Activated CD8-positive, alpha-beta T cell treated with anti-CD3 and anti-CD28 coated beads, Interleukin-2, amount 10 ng/mL, durations not matched to agents 7 days and 5 days (primary cell): ENCODE measurements around the gene TRAF3IP1. TPM values are rescaled to one million over a fixed set of nuclear protein-coding genes. Genes with fewer than 3 reads are reported as not detected.
"Not testable (repeated sequence)": the region's sequence is repeated elsewhere in the genome, so short reads cannot be mapped to it uniquely, and the experiment has no call there.

ENCODE experiments used
- ATAC-seq: fragments of 150-1000 bp; cut with Tn5 transposase; one replicate; pipeline ENCODE4 v1.10.0; 2021; ENCODE audit warnings: moderate library complexity
- CTCF ChIA-PET: fragments of 350-600 bp; sonication (Branson Sonifier 250); formaldehyde crosslinking; loops from one replicate; lab custom pipeline; 2021; ENCODE audit warnings: antibody characterized with exemption; lab: Charles Lee
- POLR2A ChIA-PET: fragments of 350-600 bp; sonication (Branson Sonifier 250); formaldehyde crosslinking; loops from one replicate; lab custom pipeline; 2021; ENCODE audit warnings: antibody characterized with exemption; lab: Charles Lee
- DNase-seq: peaks from one replicate; pipeline ENCODE4 v3.0.0-alpha.2; 2020
- H3K27ac Mint-ChIP-seq: one replicate; pipeline ENCODE4 v1.8.0; 2021; ENCODE audit warnings: mild to moderate bottlenecking, mixed read lengths
- H3K27me3 Mint-ChIP-seq: one replicate; pipeline ENCODE4 v1.8.0; 2021; ENCODE audit warnings: low read depth, mixed read lengths
- H3K36me3 Mint-ChIP-seq: one replicate; pipeline ENCODE4 v1.8.0; 2021; ENCODE audit warnings: low read depth, mixed read lengths
- H3K4me1 Mint-ChIP-seq: one replicate; pipeline ENCODE4 v1.8.0; 2021; ENCODE audit warnings: low read depth, mixed read lengths
- H3K4me3 Mint-ChIP-seq: one replicate; pipeline ENCODE4 v1.8.0; 2021; ENCODE audit warnings: mild to moderate bottlenecking, mixed read lengths
- H3K9me3 Mint-ChIP-seq: one replicate; pipeline ENCODE4 v1.8.0; 2022; ENCODE audit warnings: mixed read lengths; ENCODE audit not compliant: insufficient read depth
- total RNA-seq, 2 experiments: library from RNA; stranded (reverse); gene quantifications; one replicate each; pipeline ENCODE4 v1.2.3, GENCODE V29; 2021

TRAF3IP1 gene
- total RNA-seq, 2 experiments from 2014 or later, result 7.1 to 7.5 TPM

GRCh38 chr2:238299803-238300202, 20.5 kb upstream of the TRAF3IP1 start:
- Mint-ChIP-seq H3K27ac (no peak overlapping the region), H3K27me3 (peaks cover 19% of the 10 kb centered on the region), H3K9me3 (no peaks in the 10 kb centered on the region), H3K36me3 (no peaks in the 10 kb centered on the region), H3K4me1 (no peaks in the 10 kb centered on the region), H3K4me3 (no peak overlapping the region)
- DNase-seq (no peak), ATAC-seq (no peak)
- CTCF ChIA-PET, result interaction anchor here (1.1 to 1.6 kb wide), 2 partner anchors 11 to 37 kb away, joined by 3 to 4 read pairs; no protein-coding TSS in a partner anchor
- POLR2A ChIA-PET, result interaction anchor here (0.6 kb wide), 1 partner anchor 484 kb away, joined by 3 read pairs; no protein-coding TSS in a partner anchor

- ChIA-PET POLR2A (no interaction called here), CTCF (no interaction called here)
- Mint-ChIP-seq H3K27me3 (peaks cover 13% of the 10 kb centered on the region), H3K9me3 (no peaks in the 10 kb centered on the region), H3K36me3 (no peaks in the 10 kb centered on the region), H3K4me3 (no peak overlapping the region), H3K27ac (no peak overlapping the region), H3K4me1 (no peaks in the 10 kb centered on the region)
- ATAC-seq, result no peak
- no peak for DNase-seq
These were observed 18.2 kb upstream of the TRAF3IP1 start for GRCh38 chr2:238302087-238302486.

- no peaks in the 10 kb centered on the region for H3K36me3 Mint-ChIP-seq
- no peak overlapping the region for H3K27ac Mint-ChIP-seq
- DNase-seq, result no peak
- CTCF ChIA-PET, result no interaction called here
- ATAC-seq, result no peak
- no peaks in the 10 kb centered on the region for H3K4me1 Mint-ChIP-seq
- peaks cover 13% of the 10 kb centered on the region for H3K27me3 Mint-ChIP-seq
- H3K4me3 Mint-ChIP-seq, result no peak overlapping the region
- H3K9me3 Mint-ChIP-seq, result no peaks in the 10 kb centered on the region
- POLR2A ChIA-PET, result no interaction called here
These were observed 17.6 kb upstream of the TRAF3IP1 start for GRCh38 chr2:238302751-238303150.

- H3K4me1 Mint-ChIP-seq, result no peaks in the 10 kb centered on the region
- peaks cover 10% of the 10 kb centered on the region for H3K27me3 Mint-ChIP-seq
- H3K9me3 Mint-ChIP-seq, result no peaks in the 10 kb centered on the region
These were observed 16.2 kb upstream of the TRAF3IP1 start for GRCh38 chr2:238304116-238304515.

GRCh38 chr2:238305092-238305862, 15.0 kb upstream of the TRAF3IP1 start:
- Mint-ChIP-seq H3K36me3 (no peaks in the 10 kb centered on the region), H3K4me1 (no peaks in the 10 kb centered on the region), H3K27ac (no peak overlapping the region), H3K4me3 (no peak overlapping the region), H3K27me3 (peaks cover 10% of the 10 kb centered on the region), H3K9me3 (no peaks in the 10 kb centered on the region)
- no peak for ATAC-seq
- POLR2A ChIA-PET, result no interaction called here
- CTCF ChIA-PET, result interaction anchor here (0.7 to 1.8 kb wide), 2 partner anchors 42 to 103 kb away, joined by 3 to 5 read pairs; no protein-coding TSS in a partner anchor
- DNase-seq, result no peak

More at GRCh38 chr2:238304116-238304515, 16.2 kb upstream of the TRAF3IP1 start:
- ATAC-seq, result no peak
- DNase-seq, result no peak
- ChIA-PET CTCF (interaction anchor here (1.8 kb wide), 1 partner anchor 41 kb away, joined by 5 read pairs; no protein-coding TSS in a partner anchor), POLR2A (no interaction called here)
- H3K36me3 Mint-ChIP-seq, result no peaks in the 10 kb centered on the region
- no peak overlapping the region for H3K4me3 Mint-ChIP-seq
- no peak overlapping the region for H3K27ac Mint-ChIP-seq

- H3K9me3 Mint-ChIP-seq, result no peaks in the 10 kb centered on the region
- DNase-seq, result no peak
- ChIA-PET POLR2A (no interaction called here), CTCF (no interaction called here)
- ATAC-seq, result no peak
- no peaks in the 10 kb centered on the region for H3K36me3 Mint-ChIP-seq
- peaks cover 9% of the 10 kb centered on the region for H3K27me3 Mint-ChIP-seq
- H3K4me3 Mint-ChIP-seq, result no peak overlapping the region
- no peak overlapping the region for H3K27ac Mint-ChIP-seq
- H3K4me1 Mint-ChIP-seq, result no peaks in the 10 kb centered on the region
These were observed 14.2 kb upstream of the TRAF3IP1 start for GRCh38 chr2:238305965-238306671.

GRCh38 chr2:238306672-238306998, 13.7 kb upstream of the TRAF3IP1 start:
- no peaks in the 10 kb centered on the region for H3K36me3 Mint-ChIP-seq
- ATAC-seq (no peak), DNase-seq (no peak)
- no peaks in the 10 kb centered on the region for H3K9me3 Mint-ChIP-seq
- no peak overlapping the region for H3K27ac Mint-ChIP-seq
- H3K4me3 Mint-ChIP-seq, result no peak overlapping the region
- H3K4me1 Mint-ChIP-seq, result no peaks in the 10 kb centered on the region
- H3K27me3 Mint-ChIP-seq, result peaks cover 11% of the 10 kb centered on the region
- ChIA-PET POLR2A (no interaction called here), CTCF (no interaction called here)

GRCh38 chr2:238308177-238308576, 12.1 kb upstream of the TRAF3IP1 start:
- Mint-ChIP-seq H3K4me3 (no peak overlapping the region), H3K9me3 (no peaks in the 10 kb centered on the region), H3K27ac (peak overlapping the region; percentile 30), H3K36me3 (no peaks in the 10 kb centered on the region), H3K4me1 (peaks cover under 1% of the 10 kb centered on the region), H3K27me3 (peaks cover 7% of the 10 kb centered on the region)
- ChIA-PET CTCF (no interaction called here), POLR2A (no interaction called here)
- DNase-seq (no peak), ATAC-seq (no peak)

- H3K27me3 Mint-ChIP-seq, H3K4me3 Mint-ChIP-seq, H3K27ac Mint-ChIP-seq, DNase-seq, ATAC-seq, POLR2A ChIA-PET, H3K36me3 Mint-ChIP-seq, H3K4me1 Mint-ChIP-seq, H3K9me3 Mint-ChIP-seq: not testable (repeated sequence)
- CTCF ChIA-PET, result interaction anchor here (0.8 kb wide), 2 partner anchors 11 to 19 kb away, joined by 3 to 4 read pairs; no protein-coding TSS in a partner anchor
These were observed 9.6 kb upstream of the TRAF3IP1 start for GRCh38 chr2:238310721-238311120.

GRCh38 chr2:238313289-238313990, 6.9 kb upstream of the TRAF3IP1 start:
- ATAC-seq (peak; percentile 30), DNase-seq (no peak)
- Mint-ChIP-seq H3K4me3 (no peak overlapping the region), H3K27me3 (peaks cover 17% of the 10 kb centered on the region), H3K36me3 (no peaks in the 10 kb centered on the region), H3K9me3 (no peaks in the 10 kb centered on the region), H3K27ac (no peak overlapping the region), H3K4me1 (peaks cover 6% of the 10 kb centered on the region)
- ChIA-PET CTCF (no interaction called here), POLR2A (no interaction called here)

GRCh38 chr2:238313991-238314350, 6.3 kb upstream of the TRAF3IP1 start:
- Mint-ChIP-seq H3K36me3 (no peaks in the 10 kb centered on the region), H3K27ac (no peak overlapping the region), H3K4me3 (no peak overlapping the region), H3K9me3 (no peaks in the 10 kb centered on the region), H3K27me3 (peaks cover 17% of the 10 kb centered on the region), H3K4me1 (peaks cover 6% of the 10 kb centered on the region)
- ChIA-PET CTCF (no interaction called here), POLR2A (no interaction called here)
- DNase-seq, result no peak
- no peak for ATAC-seq

GRCh38 chr2:238314576-238314975, 5.7 kb upstream of the TRAF3IP1 start:
- CTCF ChIA-PET, result no interaction called here

More at GRCh38 chr2:238314576-238314975, 5.7 kb upstream of the TRAF3IP1 start:
- Mint-ChIP-seq H3K27me3 (peaks cover 17% of the 10 kb centered on the region), H3K4me3 (no peak overlapping the region), H3K4me1 (peaks cover 10% of the 10 kb centered on the region), H3K27ac (no peak overlapping the region), H3K36me3 (no peaks in the 10 kb centered on the region), H3K9me3 (no peaks in the 10 kb centered on the region)
- DNase-seq (no peak), ATAC-seq (no peak)
- POLR2A ChIA-PET, result no interaction called here
